HG02884 (cell line): ENCODE measurements around the gene MBTPS1.

Experiments used
- ATAC-seq: cut with Tn5 transposase; IDR thresholded peaks from one replicate; pipeline ENCODE4 v1.9.1; 2021; ENCODE audit warnings: mild to moderate bottlenecking, moderate library complexity; ENCODE audit not compliant: unreplicated experiment

The MBTPS1 gene

DNA sequence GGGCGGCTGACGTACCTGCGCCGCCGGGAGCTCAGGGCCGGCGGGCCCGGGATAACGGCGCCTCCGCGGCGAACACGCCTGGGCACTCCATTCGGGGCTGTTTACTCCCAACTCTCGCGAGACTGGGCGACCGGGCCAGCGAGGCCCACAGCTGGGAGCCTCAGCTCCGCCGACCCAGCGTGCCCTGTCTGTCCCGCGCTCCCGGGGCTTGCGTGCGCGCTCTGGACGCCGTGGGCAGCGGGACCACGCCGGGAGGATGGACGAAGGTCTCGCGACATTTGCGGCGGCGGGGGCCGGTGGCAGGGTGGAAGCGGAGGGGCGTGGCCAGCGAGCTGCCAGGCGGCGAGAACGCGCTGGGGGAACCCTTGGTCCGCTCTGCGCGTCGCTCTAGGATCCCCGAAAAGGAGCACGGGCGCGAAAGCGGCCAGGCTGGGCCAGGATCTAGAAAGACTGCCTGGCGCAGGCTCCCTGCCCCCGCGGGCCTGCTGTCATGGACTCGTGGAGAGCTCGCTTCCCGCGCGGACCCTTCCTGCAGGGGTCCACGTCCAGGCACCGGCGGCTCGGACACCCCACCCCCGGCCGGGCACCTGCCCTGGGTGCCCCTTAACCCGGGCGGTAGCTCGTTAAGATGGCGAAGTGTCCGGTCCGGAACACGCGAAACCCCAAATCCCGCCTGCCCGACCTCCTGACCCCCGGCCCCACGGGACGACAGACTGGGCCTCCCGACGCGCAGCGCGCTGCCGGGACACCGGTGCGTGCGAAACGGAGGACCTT is at the start of gene MBTPS1:
Gene MBTPS1, minus strand, starts transcription at position 223 of the 774 bp plus-strand sequence. CDS start 15,159 bp downstream, outside the sequence.
- ATAC-seq, result peak; percentile 81

- ATAC-seq, result no peak
These were observed 49.0 kb upstream of the MBTPS1 start for GRCh38 chr16:84165746-84166145.

- ATAC-seq, result no peak
These were observed 45.1 kb upstream of the MBTPS1 start for GRCh38 chr16:84161801-84162200.

DNA sequence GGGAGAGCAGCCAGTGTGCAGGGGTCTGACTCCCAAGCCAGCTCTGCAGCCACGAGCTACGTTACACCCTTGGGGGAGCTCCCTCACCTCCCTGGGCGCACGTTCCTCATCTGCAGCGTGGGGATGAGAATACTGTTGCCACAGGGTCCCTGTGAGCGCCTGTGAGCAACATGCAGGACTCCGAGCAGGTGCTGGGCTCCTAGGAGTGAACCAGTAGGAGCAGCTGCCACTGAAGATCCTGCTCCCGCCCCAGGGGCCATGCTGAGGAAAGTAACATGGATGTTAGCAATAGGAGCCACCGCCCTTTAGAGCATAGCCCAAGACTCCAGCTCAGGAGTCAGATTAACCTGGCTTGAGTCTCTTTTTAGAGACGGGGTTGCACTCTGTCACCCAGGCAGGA is 44.3 kb upstream of the MBTPS1 start:
- ATAC-seq, result no peak

- no peak for ATAC-seq
These were observed 43.1 kb upstream of the MBTPS1 start for GRCh38 chr16:84159800-84160199.

- ATAC-seq, result no peak
These were observed 42.3 kb upstream of the MBTPS1 start for GRCh38 chr16:84159007-84159406.

GRCh38 chr16:84156342-84156784 is 39.6 kb upstream of the MBTPS1 start:
- ATAC-seq, result no peak

GRCh38 chr16:84155771-84156170 is 39.0 kb upstream of the MBTPS1 start:
- ATAC-seq, result no peak

GRCh38 chr16:84155226-84155625 is 38.5 kb upstream of the MBTPS1 start:
- ATAC-seq, result no peak

GRCh38 chr16:84153660-84154214 is 37.0 kb upstream of the MBTPS1 start:
- no peak for ATAC-seq

DNA sequence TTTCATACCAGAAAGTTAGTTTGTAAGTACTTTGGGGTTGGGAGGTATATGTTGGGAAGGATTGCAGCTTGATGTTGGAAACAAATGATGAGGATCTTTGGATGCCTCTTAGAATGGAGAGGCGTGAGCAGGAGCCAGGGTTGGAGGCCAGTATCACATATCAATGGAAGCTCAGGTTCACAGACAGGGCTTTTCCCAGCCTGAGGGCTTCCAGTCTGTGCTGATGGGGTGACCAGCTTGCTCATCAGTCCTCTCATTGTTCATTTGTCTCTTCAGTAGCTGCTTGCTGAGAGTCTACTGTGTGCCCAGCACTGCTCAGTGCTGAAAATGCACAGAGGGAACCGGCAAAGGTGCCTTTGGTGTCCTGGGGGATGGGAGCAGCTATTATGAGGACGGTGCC is 34.2 kb upstream of the MBTPS1 start:
- no peak for ATAC-seq

DNA sequence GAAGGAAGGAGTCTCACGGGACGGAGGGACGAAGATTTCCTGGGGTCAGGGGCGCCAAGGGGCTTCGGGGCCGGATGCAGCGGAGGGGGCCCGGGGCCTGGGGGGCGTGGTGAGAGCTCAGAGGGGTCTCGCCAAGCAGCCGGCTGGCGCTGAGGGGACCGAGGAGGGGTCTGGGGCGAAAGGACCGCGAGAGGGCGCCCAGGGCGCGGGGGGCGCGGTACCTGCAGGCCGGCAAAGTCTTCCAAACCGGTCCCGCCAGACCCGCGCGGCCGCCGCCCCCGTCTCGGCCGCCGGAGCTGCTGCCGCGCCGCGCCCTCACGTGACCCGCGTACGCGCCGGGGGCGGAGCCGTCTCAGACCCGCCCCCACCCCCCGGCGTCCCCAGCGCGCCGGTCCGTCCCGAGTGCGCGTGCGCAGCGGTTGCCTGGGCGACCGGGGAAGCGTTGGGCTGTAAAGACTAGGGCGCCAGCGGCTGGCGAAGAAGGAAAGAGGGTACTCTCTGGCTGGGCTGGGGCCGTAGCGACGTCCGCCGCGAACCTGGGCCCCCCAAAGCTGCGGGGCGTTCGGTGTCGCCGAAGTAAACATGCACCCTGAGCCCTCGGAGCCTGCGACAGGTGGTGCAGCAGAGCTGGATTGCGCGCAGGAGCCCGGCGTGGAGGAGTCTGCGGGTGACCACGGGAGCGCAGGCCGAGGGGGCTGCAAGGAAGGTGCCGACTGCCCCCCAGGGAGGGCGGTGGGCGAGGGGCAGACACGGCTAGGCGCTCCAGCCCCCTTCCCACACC is 28.3 kb upstream of the MBTPS1 start, which contains the start of the genes DNAAF1 and HSDL1:
Gene DNAAF1, plus strand, starts transcription at position 450 of the 781 bp plus-strand sequence. Its CDS starts 133 bp downstream, at position 583.
Gene HSDL1, minus strand, starts transcription at position 319 of the 781 bp plus-strand sequence. CDS start 13,856 bp downstream, outside the sequence.
- ATAC-seq, result peak; percentile 76

DNA sequence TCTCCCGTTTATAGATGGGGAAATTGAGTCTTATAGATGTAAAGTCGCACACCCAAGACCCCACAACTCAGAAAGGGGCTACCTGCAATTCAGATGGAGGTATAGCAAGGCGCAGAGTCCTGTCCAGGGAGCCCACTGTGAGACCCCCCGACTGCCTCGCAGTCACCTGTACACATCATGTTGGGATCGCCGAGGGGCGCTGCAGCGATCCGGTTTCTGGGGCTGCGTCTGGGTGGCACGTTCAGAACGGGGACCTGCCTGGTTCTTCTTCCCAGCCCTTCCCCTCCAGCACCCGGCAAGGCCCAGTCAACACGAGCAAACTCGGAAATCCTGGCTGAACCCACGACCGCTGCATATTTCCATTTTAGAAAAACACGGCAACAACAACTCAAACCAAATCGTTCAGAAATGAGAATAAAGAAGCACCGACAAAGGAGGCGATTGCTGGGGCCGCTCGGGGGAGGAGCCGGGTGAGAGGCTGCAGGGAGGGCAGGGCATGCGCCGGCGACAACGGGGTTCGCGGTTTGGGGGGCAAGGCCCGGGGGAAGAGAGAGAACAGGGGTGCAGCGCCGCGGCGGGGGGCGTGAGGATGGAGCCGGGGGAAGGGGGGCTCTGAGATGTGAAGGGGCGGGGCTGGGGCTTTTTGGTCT is 27.6 kb upstream of the MBTPS1 start:
- no peak for ATAC-seq

DNA sequence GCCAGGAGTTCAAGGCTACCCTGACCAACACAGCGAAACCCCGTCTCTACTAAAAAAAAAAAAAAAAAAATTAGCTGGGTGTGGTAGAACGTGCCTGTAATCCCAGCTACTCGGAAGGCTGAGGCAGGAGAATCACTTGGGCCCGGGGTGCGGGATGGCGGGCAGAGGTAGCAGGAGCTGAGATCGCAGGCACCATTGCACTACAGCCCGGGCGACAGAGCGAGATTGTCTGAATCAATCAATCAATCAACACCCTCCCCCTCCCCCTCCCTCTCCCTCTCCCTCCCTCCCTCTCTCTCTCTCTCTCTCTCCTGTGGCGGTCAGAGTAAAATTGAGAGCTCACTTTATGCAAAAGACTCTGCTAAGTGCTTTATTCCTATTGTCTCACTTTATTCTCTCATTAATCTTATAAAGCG is 27.1 kb upstream of the MBTPS1 start:
- no peak for ATAC-seq

DNA sequence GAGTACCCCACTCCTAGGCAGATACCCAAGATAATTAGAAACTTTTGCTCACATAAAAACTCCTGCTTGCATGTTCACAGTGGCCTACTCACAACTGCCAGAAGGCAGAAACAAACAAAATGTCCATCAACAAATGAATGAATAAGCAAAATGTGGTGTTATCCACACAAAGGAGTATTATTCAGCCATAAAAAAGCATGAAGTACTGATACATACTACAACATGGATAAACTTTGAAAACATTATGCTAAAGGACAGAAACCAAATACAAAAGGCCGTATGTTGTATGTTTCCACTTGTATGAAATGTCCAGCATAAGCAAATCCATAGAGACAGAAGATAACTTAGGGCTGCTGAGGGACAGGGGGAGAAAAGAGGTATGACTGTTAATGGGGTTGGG is 26.3 kb upstream of the MBTPS1 start:
- no peak for ATAC-seq

DNA sequence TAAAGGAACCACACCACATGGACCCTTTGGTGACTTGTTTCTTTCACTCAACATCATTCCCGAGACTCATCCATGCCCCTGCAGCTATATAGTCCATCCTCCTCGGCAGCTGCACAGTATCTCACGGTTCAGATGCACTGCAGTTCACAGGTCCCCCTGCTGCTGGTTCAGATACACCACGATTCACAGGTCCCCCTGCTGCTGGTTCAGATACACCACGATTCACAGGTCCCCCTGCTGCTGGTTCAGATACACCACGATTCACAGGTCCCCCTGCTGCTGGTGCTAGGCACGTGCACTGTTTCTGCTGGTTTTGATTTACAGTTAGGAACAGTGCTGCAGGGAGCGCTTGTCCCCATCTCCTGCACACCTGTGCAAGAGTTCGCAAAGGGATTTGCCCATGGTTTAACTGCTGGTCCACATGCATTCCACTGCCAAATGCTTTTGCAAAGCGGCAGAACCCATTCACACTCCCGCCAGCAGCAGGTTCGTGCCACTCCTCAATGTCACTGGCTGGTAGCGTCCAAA is 24.5 kb upstream of the MBTPS1 start:
- ATAC-seq, result no peak

DNA sequence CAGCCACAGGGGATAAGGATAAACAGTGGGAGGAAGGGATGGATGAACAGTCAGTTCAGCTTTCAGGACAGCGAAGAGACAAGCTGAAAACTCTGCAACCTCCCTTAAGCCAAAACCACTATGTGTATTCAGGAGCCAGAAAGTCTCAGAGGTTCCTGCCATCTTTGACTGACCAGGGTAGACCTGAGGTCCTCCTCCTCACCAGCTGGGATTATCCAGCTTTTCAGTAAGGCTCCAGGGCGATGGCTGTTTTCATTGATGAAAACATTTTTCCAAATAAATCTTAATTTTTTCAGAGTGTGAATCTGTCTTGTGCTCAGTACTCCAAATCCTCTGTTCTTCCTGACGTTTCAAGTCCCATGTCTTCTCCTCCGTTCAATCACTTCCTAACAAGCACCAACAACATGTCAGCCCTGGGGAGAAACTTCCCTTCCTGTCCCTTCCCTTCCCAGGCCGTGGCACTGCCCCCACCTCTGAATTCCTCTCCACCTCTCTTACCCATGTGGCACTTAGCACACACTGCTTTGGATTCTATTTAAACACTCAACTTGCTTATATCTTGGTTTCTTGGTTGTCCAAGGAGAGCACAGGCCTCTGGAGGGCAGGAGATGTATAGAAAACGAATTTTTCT is 23.0 kb upstream of the MBTPS1 start:
- ATAC-seq, result no peak

DNA sequence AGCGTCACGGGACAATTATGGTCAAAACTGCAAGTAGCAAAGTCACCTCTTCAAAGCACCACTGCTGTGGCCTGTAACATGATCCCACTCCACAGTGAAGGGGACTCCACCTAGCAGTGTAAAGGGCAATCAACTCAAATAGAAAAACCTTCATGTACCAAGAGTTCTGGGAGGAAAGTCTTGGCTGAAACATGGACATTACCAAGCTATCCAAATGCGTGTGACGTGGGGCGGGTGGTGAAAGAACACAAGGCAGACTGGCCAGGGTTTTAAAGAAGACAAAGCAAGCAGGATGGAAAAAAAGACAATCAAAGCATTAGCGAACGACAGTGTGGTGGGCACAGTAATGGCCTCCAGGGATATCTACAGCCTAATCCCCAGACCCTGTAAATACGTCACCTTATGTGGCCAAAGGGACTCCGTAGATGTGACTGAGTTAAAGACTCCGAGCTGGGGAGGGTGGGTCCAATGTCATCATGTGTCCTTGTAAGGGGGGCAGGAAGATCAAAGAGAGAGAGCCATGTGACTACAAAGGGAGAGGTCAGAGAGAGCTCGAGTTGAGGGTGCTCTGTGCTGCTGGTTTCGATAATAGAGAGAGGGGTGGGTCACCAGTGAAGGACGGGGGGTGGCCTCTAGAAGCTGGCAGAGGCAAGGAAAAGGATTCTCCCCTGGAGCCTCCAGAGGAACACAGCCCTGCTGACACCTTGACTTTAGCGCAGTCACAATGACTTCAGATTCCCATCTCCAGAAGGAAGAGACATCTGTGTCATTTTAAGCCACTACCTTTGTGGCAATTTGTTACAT is 22.3 kb upstream of the MBTPS1 start:
- ATAC-seq, result no peak

GRCh38 chr16:84138500-84138823 is 21.7 kb upstream of the MBTPS1 start:
- ATAC-seq, result no peak
